A549 (cell line): Measurements from ENCODE around the gene POMT2. TPM values are rescaled to one million over a fixed set of nuclear protein-coding genes. Genes with fewer than 3 reads are reported as not detected.

Experiments used
- ATAC-seq, 2 experiments: fragments of 200-7000 bp in 1 of 2; fragments of >200 bp in 1 of 2; cut with Nextera tagmentation in 1 of 2; cut with Tn5 transposase in 1 of 2; 3 replicates each; pipeline versions ENCODE4 v1.8.0 to v1.9.1; 2018 to 2020; ENCODE audit warnings: mild to moderate bottlenecking in 1 of 2, moderate library complexity in 1 of 2
- CTCF ChIA-PET: fragments of 300-600 bp; sonication (Branson Sonifier 250); formaldehyde crosslinking; extraction: SDS; loops from one replicate; lab custom pipeline; 2021; ENCODE audit warnings: antibody characterized with exemption, inconsistent platforms; lab: Yijun Ruan, JAX
- POLR2A ChIA-PET: fragments of 350-600 bp; formaldehyde crosslinking; extraction: SDS; loops from one replicate; lab custom pipeline; 2021; ENCODE audit warnings: antibody characterized with exemption, inconsistent platforms; lab: Yijun Ruan, JAX
- DNase-seq, 2 experiments: peaks; one replicate each; pipeline versions ENCODE4 v3.0.0 to v3.0.0-alpha.2; 2011 to 2016; ENCODE audit warnings: low read depth in 1 of 2, low spot score in 1 of 2
- FAIRE-seq: peaks from 2 replicates; lab custom pipeline; 2011; peaks lifted over from hg19 to GRCh38; lab: Jason Lieb, UNC
- H3K27ac ChIP-seq, 2 experiments: fragments of >200 bp; sonication (Bioruptor Twin); formaldehyde crosslinking; 3 replicates each; pipeline ENCODE4 v1.5.1; 2016 to 2017
- H3K4me1 ChIP-seq: fragments of >200 bp; sonication (Bioruptor Twin); formaldehyde crosslinking; 3 replicates; pipeline ENCODE4 v1.6.1; 2016
- H3K4me2 ChIP-seq: fragments of >200 bp; sonication (Bioruptor Twin); formaldehyde crosslinking; 3 replicates; pipeline ENCODE4 v1.6.1; 2016
- H3K4me3 ChIP-seq: fragments of >200 bp; sonication (Bioruptor Twin); formaldehyde crosslinking; 3 replicates; pipeline ENCODE4 v1.5.1; 2016
- H3K9me3 ChIP-seq: fragments of >200 bp; sonication (Bioruptor Twin); formaldehyde crosslinking; 3 replicates; pipeline ENCODE4 v1.6.1; 2016
- CHD4 ChIP-seq: fragments of 200-600 bp; sonication (generic); IDR thresholded peaks from 2 replicates; pipeline ENCODE4 v1.6.1; 2016; ENCODE audit warnings: antibody characterized with exemption, mild to moderate bottlenecking, borderline replicate concordance
- EHF ChIP-seq: fragments of 250-450 bp; sonication (Bioruptor Pico); IDR thresholded peaks from 2 replicates; pipeline ENCODE4 v1.5.0; 2020; ENCODE audit warnings: mild to moderate bottlenecking
- FOSB ChIP-seq: fragments of 250-450 bp; sonication (Bioruptor Pico); IDR thresholded peaks from 2 replicates; pipeline ENCODE4 v1.5.0; 2020; ENCODE audit warnings: mild to moderate bottlenecking, moderate library complexity
- HDAC2 ChIP-seq: fragments of 200-600 bp; sonication (generic); IDR thresholded peaks from 2 replicates; pipeline ENCODE4 v1.6.1; 2016
- HEYL ChIP-seq: fragments of 250-450 bp; sonication (Bioruptor Pico); IDR thresholded peaks from 2 replicates; pipeline ENCODE4 v1.8.0; 2021; ENCODE audit warnings: mild to moderate bottlenecking, moderate library complexity
- HOXA7 ChIP-seq: fragments of 250-450 bp; sonication (Bioruptor Pico); IDR thresholded peaks from 2 replicates; pipeline ENCODE4 v1.5.0; 2020; ENCODE audit warnings: mild to moderate bottlenecking, moderate library complexity
- JUN ChIP-seq, 2 experiments: fragments of >200 bp; sonication (Bioruptor Twin); formaldehyde crosslinking; IDR thresholded peaks; 2 replicates in 1 of 2; 3 replicates in 1 of 2; pipeline ENCODE4 v1.6.1; 2016 to 2017
- KDM1A ChIP-seq: fragments of 200-600 bp; sonication (generic); IDR thresholded peaks from 2 replicates; pipeline ENCODE4 v1.6.1; 2016; ENCODE audit warnings: low read depth, mild to moderate bottlenecking
- MAFK ChIP-seq: fragments of 450-650 bp; IDR thresholded peaks from 2 replicates; pipeline ENCODE4 v1.6.1; 2014; ENCODE audit not compliant: partially characterized antibody
- MYC ChIP-seq: IDR thresholded peaks from 2 replicates; pipeline ENCODE4 v1.6.1; 2012; ENCODE audit warnings: mild to moderate bottlenecking, inconsistent platforms, low read length, improper control_type of control experiment, borderline replicate concordance
- POLR2A ChIP-seq: IDR thresholded peaks from 2 replicates; pipeline ENCODE4 v1.6.1; 2012; ENCODE audit warnings: mild to moderate bottlenecking, low read length
- RAD21 ChIP-seq, 2 experiments: fragments of >200 bp in 1 of 2; sonication (Bioruptor Twin) in 1 of 2; formaldehyde crosslinking in 1 of 2; IDR thresholded peaks in 1 of 2; conservative IDR thresholded peaks in 1 of 2; 2 replicates in 1 of 2; 3 replicates in 1 of 2; pipeline ENCODE4 v1.6.1; 2012 to 2018; ENCODE audit warnings: inconsistent platforms in 1 of 2
- RARB ChIP-seq: fragments of 250-450 bp; sonication (Bioruptor Pico); IDR thresholded peaks from 2 replicates; pipeline ENCODE4 v1.8.0; 2021; ENCODE audit warnings: mild to moderate bottlenecking, moderate library complexity
- RFX5 ChIP-seq: fragments of 450-650 bp; IDR thresholded peaks from 2 replicates; pipeline ENCODE4 v1.7.1; 2014; ENCODE audit warnings: antibody characterized with exemption, mild to moderate bottlenecking, moderate library complexity
- TFCP2L1 ChIP-seq: fragments of 250-450 bp; sonication (Bioruptor Pico); IDR thresholded peaks from 2 replicates; pipeline ENCODE4 v1.5.0; 2021; ENCODE audit warnings: mild to moderate bottlenecking
- ZFP36 ChIP-seq: fragments of 450-650 bp; IDR thresholded peaks from 2 replicates; pipeline ENCODE4 v1.6.1; 2014; ENCODE audit warnings: borderline replicate concordance; ENCODE audit not compliant: partially characterized antibody
- ZNF302 ChIP-seq: fragments of 250-450 bp; sonication (Bioruptor Pico); IDR thresholded peaks from 2 replicates; pipeline ENCODE4 v1.9.0; 2021; ENCODE audit warnings: inconsistent platforms, mild to moderate bottlenecking, moderate library complexity
- WGBS: methylation state at CpG from one replicate; pipeline ENCODE4 v1.1.6; 2017; ENCODE audit errors: missing lambda C conversion rate; 5-methylcytosine and 5-hydroxymethylcytosine counted together
- polyA plus RNA-seq, 4 experiments: library from polyadenylated mRNA; depleted of rRNA in 3 of 4; stranded (reverse); fragments of >200 nt; fragmentation: RNase III in 1 of 4; extraction: RNeasy Plus Mini Kit Qiagen cat#74134 plus additional on column Dnase treatment in 1 of 4; gene quantifications; 2 replicates in 3 of 4; 3 replicates in 1 of 4; pipeline ENCODE4 v1.2.3, GENCODE V29; 2011 to 2017
- TF ChIP-seq, protein P1 (sequence below): fragments of 250-450 bp; sonication (Bioruptor Pico); IDR thresholded peaks from 2 replicates; pipeline ENCODE4 v1.5.0; 2021; ENCODE audit warnings: mild to moderate bottlenecking, moderate library complexity, borderline replicate concordance
- TF ChIP-seq, protein P2 (sequence below): IDR thresholded peaks from 2 replicates; pipeline ENCODE4 v1.6.1; 2012

Gene POMT2
- polyA plus RNA-seq, 2 of the 4 experiments (the other 2 are of a cell fraction): 27.1 to 38.7 TPM

DNA sequence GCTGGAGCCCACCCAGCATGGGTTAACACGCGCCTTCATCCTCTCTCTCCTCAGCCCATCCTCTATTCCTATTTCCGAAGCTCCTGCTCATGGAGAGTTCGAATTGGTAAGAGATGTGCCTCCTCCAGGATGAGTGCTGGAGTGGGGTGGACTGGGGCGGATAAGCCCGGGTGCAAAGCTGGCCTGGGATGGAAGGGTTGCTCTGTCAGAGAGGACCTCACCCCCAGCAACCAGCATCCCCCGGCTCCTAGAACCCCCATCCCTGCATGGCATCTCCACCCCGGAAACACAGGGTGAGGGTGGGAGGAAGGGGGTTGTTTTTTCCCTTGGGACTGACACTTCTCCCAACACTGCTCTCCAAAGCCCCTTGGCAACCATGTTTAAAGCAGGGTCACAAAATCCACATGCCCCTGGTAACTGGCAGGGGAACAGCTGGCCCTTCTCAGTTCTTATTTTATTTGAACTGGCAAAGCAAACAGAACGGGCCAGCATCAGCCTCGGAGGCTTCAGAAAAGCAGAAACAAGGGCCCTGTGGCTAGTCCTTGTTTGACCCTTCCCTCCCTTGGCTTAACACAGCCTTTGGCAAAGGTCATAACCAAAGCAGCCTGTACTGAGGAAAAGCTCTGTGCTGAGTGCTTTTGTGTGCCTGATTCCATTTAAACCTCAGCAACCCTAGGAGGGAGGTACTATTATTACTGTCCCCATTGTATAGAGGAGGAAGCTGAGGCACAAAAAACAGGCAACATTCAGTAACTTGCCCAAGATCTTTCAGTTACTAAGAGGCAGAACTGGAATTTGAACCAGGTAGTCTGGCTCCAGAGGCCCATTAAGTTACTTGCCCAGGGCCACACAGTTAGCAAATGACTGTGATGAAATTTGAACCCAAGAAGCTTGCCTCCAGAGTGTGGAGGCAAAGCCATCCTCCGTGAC is 4.4 kb upstream of the POMT2 start:
- 0 out of 2 replicates have a peak, but pooled peaks have one; percentile 23 for TF ChIP-seq KDM1A
- no peak for TF ChIP-seq POLR2A
- TF ChIP-seq HEYL (CRISPR knock-in tag): no peak
- no peak for TF ChIP-seq MAFK
- H3K4me3 ChIP-seq: no peak overlapping the region
- no peak overlapping the region for H3K27ac ChIP-seq
- DNase-seq (no peak), ATAC-seq (no peak), FAIRE-seq (no peak)
- no peak overlapping the region for H3K4me2 ChIP-seq
- POLR2A ChIA-PET: no interaction called here
- no peaks in the 10 kb centered on the region for H3K9me3 ChIP-seq
- 88% methylated on average over 9 of the region's 11 CpGs for WGBS
- CTCF ChIA-PET: interaction anchor here (0.7 to 10.0 kb wide), 8 partner anchors 9 to 221 kb away, joined by 3 to 116 read pairs (median 4); no protein-coding TSS in a partner anchor
- peaks cover 6% of the 10 kb centered on the region for H3K4me1 ChIP-seq

DNA sequence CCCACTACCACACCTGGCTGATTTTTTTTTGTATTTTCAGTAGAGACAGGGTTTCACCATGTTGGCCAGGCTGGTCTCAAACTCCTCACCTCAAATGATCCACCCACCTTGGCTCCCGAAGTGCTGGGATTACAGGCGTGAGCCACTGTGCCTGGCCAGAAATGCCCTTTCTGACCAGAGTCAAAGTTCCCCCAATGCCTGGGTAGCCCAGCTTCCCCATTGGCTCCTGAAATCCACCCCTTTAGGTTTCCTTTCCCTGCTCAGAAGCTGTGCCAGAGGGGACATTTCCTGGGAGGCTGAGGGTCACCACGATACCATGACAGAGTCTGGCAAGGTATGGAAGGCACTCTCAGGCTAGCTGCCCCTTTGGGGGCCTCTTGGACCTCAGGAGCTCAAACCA is 3.6 kb upstream of the POMT2 start:
- no peaks in the 10 kb centered on the region for H3K9me3 ChIP-seq
- peaks cover 13% of the 10 kb centered on the region for H3K4me1 ChIP-seq
- DNase-seq (no peak), FAIRE-seq (no peak), ATAC-seq (no peak)
- H3K4me3 ChIP-seq: no peak overlapping the region
- ChIA-PET CTCF (interaction anchor here (0.7 to 10.0 kb wide), 6 partner anchors 8 to 222 kb away, joined by 3 to 116 read pairs (median 4); no protein-coding TSS in a partner anchor), POLR2A (no interaction called here)
- WGBS: 77% methylated on average over 3 of the region's 3 CpGs
- TF ChIP-seq FOSB (CRISPR knock-in tag) (no peak), ZFP36 (no peak), RAD21 (conservative IDR thresholded peaks at IDR 0.05 in 1 of 2, IDR thresholded peaks at IDR 0.05 in 1 of 2) (no peak), JUN (IDR thresholded peaks at IDR 0.05) (no peak), EHF (CRISPR knock-in tag) (no peak), HOXA7 (no peak), MYC (no peak)
- H3K27ac ChIP-seq: no peak overlapping the region
- H3K4me2 ChIP-seq: no peak overlapping the region

DNA sequence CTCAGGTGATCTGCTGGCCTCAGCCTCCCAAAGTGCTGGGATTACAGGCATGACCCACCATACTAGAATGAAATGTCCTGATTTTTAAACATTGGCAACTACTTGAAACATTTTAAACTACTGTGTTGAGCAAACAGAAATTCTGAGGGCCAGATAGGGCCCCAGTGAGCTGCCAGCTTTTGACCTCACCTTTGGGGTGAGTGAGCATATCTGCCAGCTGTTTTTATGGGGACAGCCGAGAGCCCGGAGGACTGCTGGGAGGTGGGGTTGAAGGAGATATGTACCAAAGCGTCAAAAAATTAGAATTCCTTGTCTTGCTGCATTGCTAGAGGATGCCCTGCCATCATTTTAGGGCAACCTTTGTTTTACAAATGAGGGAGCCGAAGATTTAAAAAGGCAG is 2.9 kb upstream of the POMT2 start:
- no peak for ATAC-seq
- ChIA-PET POLR2A (no interaction called here), CTCF (interaction anchor here (1.0 to 10.0 kb wide), 5 partner anchors 8 to 60 kb away, joined by 3 to 116 read pairs (median 4); no protein-coding TSS in a partner anchor)
- Histone ChIP-seq H3K4me2 (no peak overlapping the region), H3K9me3 (no peaks in the 10 kb centered on the region), H3K4me1 (peaks cover 14% of the 10 kb centered on the region), H3K4me3 (no peak overlapping the region), H3K27ac (no peak overlapping the region)
- DNase-seq: no peak
- no peak for FAIRE-seq
- WGBS: 93% methylated on average over 4 of the region's 4 CpGs
- TF ChIP-seq RARB (no peak), CHD4 (no peak), HDAC2 (no peak), RFX5 (no peak), ZNF302 (CRISPR knock-in tag) (no peak), TFCP2L1 (CRISPR knock-in tag) (no peak)
- TF ChIP-seq, protein P1, sequence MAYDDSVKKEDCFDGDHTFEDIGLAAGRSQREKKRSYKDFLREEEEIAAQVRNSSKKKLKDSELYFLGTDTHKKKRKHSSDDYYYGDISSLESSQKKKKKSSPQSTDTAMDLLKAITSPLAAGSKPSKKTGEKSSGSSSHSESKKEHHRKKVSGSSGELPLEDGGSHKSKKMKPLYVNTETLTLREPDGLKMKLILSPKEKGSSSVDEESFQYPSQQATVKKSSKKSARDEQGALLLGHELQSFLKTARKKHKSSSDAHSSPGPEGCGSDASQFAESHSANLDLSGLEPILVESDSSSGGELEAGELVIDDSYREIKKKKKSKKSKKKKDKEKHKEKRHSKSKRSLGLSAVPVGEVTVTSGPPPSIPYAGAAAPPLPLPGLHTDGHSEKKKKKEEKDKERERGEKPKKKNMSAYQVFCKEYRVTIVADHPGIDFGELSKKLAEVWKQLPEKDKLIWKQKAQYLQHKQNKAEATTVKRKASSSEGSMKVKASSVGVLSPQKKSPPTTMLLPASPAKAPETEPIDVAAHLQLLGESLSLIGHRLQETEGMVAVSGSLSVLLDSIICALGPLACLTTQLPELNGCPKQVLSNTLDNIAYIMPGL: no peak
- TF ChIP-seq, protein P2, sequence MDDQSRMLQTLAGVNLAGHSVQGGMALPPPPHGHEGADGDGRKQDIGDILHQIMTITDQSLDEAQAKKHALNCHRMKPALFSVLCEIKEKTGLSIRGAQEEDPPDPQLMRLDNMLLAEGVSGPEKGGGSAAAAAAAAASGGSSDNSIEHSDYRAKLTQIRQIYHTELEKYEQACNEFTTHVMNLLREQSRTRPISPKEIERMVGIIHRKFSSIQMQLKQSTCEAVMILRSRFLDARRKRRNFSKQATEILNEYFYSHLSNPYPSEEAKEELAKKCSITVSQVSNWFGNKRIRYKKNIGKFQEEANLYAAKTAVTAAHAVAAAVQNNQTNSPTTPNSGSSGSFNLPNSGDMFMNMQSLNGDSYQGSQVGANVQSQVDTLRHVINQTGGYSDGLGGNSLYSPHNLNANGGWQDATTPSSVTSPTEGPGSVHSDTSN: no peak
